H9 (cell line): Measurements from ENCODE around the gene ARHGAP31. TPM values are rescaled to one million over a fixed set of nuclear protein-coding genes. Genes with fewer than 3 reads are reported as not detected.

Experiments used
- DNase-seq: peaks from one replicate; pipeline ENCODE4 v3.0.0-alpha.2; 2017
- H2AFZ ChIP-seq: one replicate; pipeline ENCODE4 v1.6.1; 2013; ENCODE audit warnings: mild to moderate bottlenecking, low read length, control low read depth, moderate library complexity
- H2AK5ac ChIP-seq: 2 replicates; pipeline ENCODE4 v1.6.1; 2013; ENCODE audit warnings: low read length, control low read depth, mixed read lengths; ENCODE audit not compliant: insufficient read length
- H2BK120ac ChIP-seq: one replicate; pipeline ENCODE4 v1.6.1; 2013; ENCODE audit warnings: low read depth, mild to moderate bottlenecking, low read length, control low read depth, inconsistent platforms; ENCODE audit not compliant: poor library complexity, severe bottlenecking
- H2BK12ac ChIP-seq: 2 replicates; pipeline ENCODE4 v1.6.1; 2013; ENCODE audit warnings: low read length, control low read depth, mixed read lengths, low read depth; ENCODE audit not compliant: insufficient read length
- H2BK15ac ChIP-seq: 2 replicates; pipeline ENCODE4 v1.6.1; 2013; ENCODE audit warnings: low read depth, low read length, control low read depth
- H2BK20ac ChIP-seq: one replicate; pipeline ENCODE4 v1.6.1; 2013; ENCODE audit warnings: low read depth, mild to moderate bottlenecking, low read length, control low read depth, inconsistent platforms; ENCODE audit not compliant: poor library complexity, severe bottlenecking
- H2BK5ac ChIP-seq: 2 replicates; pipeline ENCODE4 v1.6.1; 2013; ENCODE audit warnings: low read length, control low read depth, mixed read lengths; ENCODE audit not compliant: insufficient read length
- H3K14ac ChIP-seq: 2 replicates; pipeline ENCODE4 v1.6.1; 2013; ENCODE audit warnings: low read length, control low read depth; ENCODE audit not compliant: insufficient read depth
- H3K18ac ChIP-seq: 2 replicates; pipeline ENCODE4 v1.6.1; 2013; ENCODE audit warnings: low read depth, mild to moderate bottlenecking, mixed read lengths, low read length, control low read depth; ENCODE audit not compliant: insufficient read length
- H3K23ac ChIP-seq: 2 replicates; pipeline ENCODE4 v1.6.1; 2013; ENCODE audit warnings: low read length, control low read depth, mixed read lengths, low read depth; ENCODE audit not compliant: insufficient read length
- H3K23me2 ChIP-seq: 2 replicates; pipeline ENCODE4 v1.6.1; 2013; ENCODE audit warnings: low read depth, mild to moderate bottlenecking, mixed read lengths, low read length, control low read depth; ENCODE audit not compliant: insufficient read length, poor library complexity, severe bottlenecking
- H3K27ac ChIP-seq: 2 replicates; pipeline ENCODE4 v1.5.1; 2013; ENCODE audit warnings: low read length, control low read depth, mixed read lengths, low read depth; ENCODE audit not compliant: insufficient read length
- H3K27me3 ChIP-seq: 2 replicates; pipeline ENCODE4 v1.6.1; 2013; ENCODE audit warnings: low read length, control low read depth, inconsistent platforms; ENCODE audit not compliant: insufficient read depth
- H3K4ac ChIP-seq: 2 replicates; pipeline ENCODE4 v1.6.1; 2013; ENCODE audit warnings: low read depth, mild to moderate bottlenecking, control low read depth, inconsistent platforms, low read length, moderate library complexity
- H3K4me1 ChIP-seq: 2 replicates; pipeline ENCODE4 v1.6.1; 2013; ENCODE audit warnings: low read length, control low read depth, inconsistent platforms; ENCODE audit not compliant: insufficient read depth
- H3K4me2 ChIP-seq: 2 replicates; pipeline ENCODE4 v1.6.1; 2013; ENCODE audit warnings: low read length, control low read depth, mixed read lengths; ENCODE audit not compliant: insufficient read length, insufficient read depth
- H3K56ac ChIP-seq: 2 replicates; pipeline ENCODE4 v1.6.1; 2013; ENCODE audit warnings: low read depth, mild to moderate bottlenecking, mixed read lengths, low read length, control low read depth; ENCODE audit not compliant: insufficient read length
- H3K79me1 ChIP-seq: 2 replicates; pipeline ENCODE4 v1.6.1; 2013; ENCODE audit warnings: low read depth, mild to moderate bottlenecking, moderate library complexity, low read length, control low read depth, inconsistent platforms; ENCODE audit not compliant: insufficient read depth, poor library complexity, severe bottlenecking
- H3K79me2 ChIP-seq: 2 replicates; pipeline ENCODE4 v1.6.1; 2013; ENCODE audit warnings: low read length, control low read depth, inconsistent platforms; ENCODE audit not compliant: insufficient read depth
- H3K9ac ChIP-seq: 2 replicates; pipeline ENCODE4 v1.6.1; 2013; ENCODE audit warnings: low read length, control low read depth, mixed read lengths; ENCODE audit not compliant: insufficient read length; ENCODE audit errors: extremely low read depth
- H3K9me3 ChIP-seq: one replicate; pipeline ENCODE4 v1.6.1; 2013; ENCODE audit warnings: low read depth, low read length, inconsistent platforms; ENCODE audit not compliant: control insufficient read depth
- H3T11ph ChIP-seq: one replicate; pipeline ENCODE4 v1.6.1; 2013; ENCODE audit warnings: mild to moderate bottlenecking, low read length, control low read depth, inconsistent platforms
- H4K20me1 ChIP-seq: one replicate; pipeline ENCODE4 v1.6.1; 2013; ENCODE audit not compliant: control insufficient read depth, insufficient read length, insufficient read depth
- H4K5ac ChIP-seq: 2 replicates; pipeline ENCODE4 v1.6.1; 2013; ENCODE audit warnings: low read depth, mild to moderate bottlenecking, mixed read lengths, low read length, control low read depth; ENCODE audit not compliant: insufficient read length
- H4K8ac ChIP-seq: replicated peaks from 2 replicates; pipeline ENCODE4 v1.6.1; 2013; ENCODE audit warnings: low read length, control low read depth, mixed read lengths, low read depth; ENCODE audit not compliant: insufficient read length
- H4K91ac ChIP-seq: 2 replicates; pipeline ENCODE4 v1.6.1; 2013; ENCODE audit warnings: low read depth, mild to moderate bottlenecking, moderate library complexity, mixed read lengths, low read length, control low read depth; ENCODE audit not compliant: insufficient read length
- H3K27ac Mint-ChIP-seq, 3 experiments: 2 replicates in 2 of 3; 3 replicates in 1 of 3; pipeline ENCODE4 v1.8.0; 2020 to 2021; ENCODE audit warnings: mixed read lengths in 3 of 3, mild to moderate bottlenecking in 1 of 3, moderate library complexity in 1 of 3
- H3K27me3 Mint-ChIP-seq: 2 replicates; pipeline ENCODE4 v1.8.0; 2021; ENCODE audit warnings: low read depth, mild to moderate bottlenecking, moderate library complexity, mixed read lengths
- H3K36me3 Mint-ChIP-seq, 3 experiments: 2 replicates in 2 of 3; 3 replicates in 1 of 3; pipeline ENCODE4 v1.8.0; 2020 to 2021; ENCODE audit warnings: low read depth in 3 of 3, mixed read lengths in 3 of 3; ENCODE audit not compliant: insufficient read depth in 1 of 3
- H3K4me1 Mint-ChIP-seq, 2 experiments: 2 replicates each; pipeline ENCODE4 v1.8.0; 2020; ENCODE audit warnings: mixed read lengths in 2 of 2
- H3K4me3 Mint-ChIP-seq, 2 experiments: 2 replicates in 1 of 2; 3 replicates in 1 of 2; pipeline ENCODE4 v1.8.0; 2020 to 2021; ENCODE audit warnings: mild to moderate bottlenecking in 2 of 2, mixed read lengths in 2 of 2, moderate library complexity in 1 of 2
- H3K9me3 Mint-ChIP-seq, 2 experiments: 2 replicates in 1 of 2; 3 replicates in 1 of 2; pipeline ENCODE4 v1.8.0; 2020; ENCODE audit warnings: mild to moderate bottlenecking in 2 of 2, mixed read lengths in 2 of 2, moderate library complexity in 1 of 2
- WGBS: extraction: QIAGEN DNeasy Blood & Tissue Kit; methylation state at CpG from one replicate; pipeline ENCODE4 v1.1.7; 2013; ENCODE audit warnings: missing lambda C conversion rate, low lambda C conversion rate, mixed read lengths; ENCODE audit not compliant: insufficient read length; ENCODE audit errors: extremely low coverage; 5-methylcytosine and 5-hydroxymethylcytosine counted together
- total RNA-seq: library from RNA; stranded (reverse); gene quantifications from 2 replicates; pipeline ENCODE4 v1.2.1, GENCODE V29; 2021
- TF ChIP-seq, protein P1 (sequence below): fragments of 200-600 bp; sonication (generic); conservative IDR thresholded peaks from 3 replicates; pipeline ENCODE4 v1.8.0; 2021; ENCODE audit warnings: antibody characterized with exemption, mild to moderate bottlenecking

ARHGAP31 gene
- total RNA-seq, 1 experiment from 2014 or later, result 2.2 TPM

DNA sequence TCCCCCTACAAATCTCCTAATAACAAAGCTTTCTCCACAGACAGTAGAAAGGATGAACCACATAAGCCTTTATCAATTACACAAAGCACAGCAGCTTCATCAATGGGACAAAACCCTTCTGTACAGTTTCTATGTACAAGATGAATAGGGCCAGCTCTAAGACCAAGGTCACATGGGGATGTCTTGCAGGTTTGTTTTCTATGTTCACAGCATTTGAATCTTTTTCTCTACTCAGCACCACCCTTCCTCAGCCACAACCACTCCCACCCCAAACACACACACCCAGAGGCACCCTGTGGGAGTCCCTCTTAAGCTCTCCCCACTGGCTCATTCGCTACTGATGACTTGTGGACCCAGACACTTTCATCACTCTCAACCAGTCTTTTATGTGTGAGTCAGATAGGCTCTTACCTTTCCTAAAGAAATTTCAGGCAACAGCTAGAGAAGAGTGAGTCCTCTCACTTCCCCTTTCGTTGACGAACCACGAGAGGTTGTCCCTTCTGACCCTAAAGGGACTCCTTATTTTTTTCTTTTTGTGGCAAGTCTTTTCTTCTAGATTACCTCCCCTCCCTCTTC is 57.9 kb downstream of the ARHGAP31 start:
- H3K4me1 Mint-ChIP-seq, result peaks cover 64% of the 10 kb centered on the region in 2 experiments
- H3K27ac ChIP-seq, result no peak overlapping the region
- no peaks in the 10 kb centered on the region for H3K23me2 ChIP-seq
- no peak overlapping the region for H3K4ac ChIP-seq
- no peak overlapping the region for H3K4me3 Mint-ChIP-seq
- no peak overlapping the region for H2BK15ac ChIP-seq
- H3K4me2 ChIP-seq, result no peak overlapping the region
- H3K27ac Mint-ChIP-seq, result peak overlapping the region in 2 of 3 experiments; percentile 27 to 89; a peak in 5 of 7 replicates
- no peaks in the 10 kb centered on the region for H4K20me1 ChIP-seq
- no CpG with 5 or more reads among the region's 4 CpGs for whole genome bisulfite sequencing
- TF ChIP-seq, protein P1, sequence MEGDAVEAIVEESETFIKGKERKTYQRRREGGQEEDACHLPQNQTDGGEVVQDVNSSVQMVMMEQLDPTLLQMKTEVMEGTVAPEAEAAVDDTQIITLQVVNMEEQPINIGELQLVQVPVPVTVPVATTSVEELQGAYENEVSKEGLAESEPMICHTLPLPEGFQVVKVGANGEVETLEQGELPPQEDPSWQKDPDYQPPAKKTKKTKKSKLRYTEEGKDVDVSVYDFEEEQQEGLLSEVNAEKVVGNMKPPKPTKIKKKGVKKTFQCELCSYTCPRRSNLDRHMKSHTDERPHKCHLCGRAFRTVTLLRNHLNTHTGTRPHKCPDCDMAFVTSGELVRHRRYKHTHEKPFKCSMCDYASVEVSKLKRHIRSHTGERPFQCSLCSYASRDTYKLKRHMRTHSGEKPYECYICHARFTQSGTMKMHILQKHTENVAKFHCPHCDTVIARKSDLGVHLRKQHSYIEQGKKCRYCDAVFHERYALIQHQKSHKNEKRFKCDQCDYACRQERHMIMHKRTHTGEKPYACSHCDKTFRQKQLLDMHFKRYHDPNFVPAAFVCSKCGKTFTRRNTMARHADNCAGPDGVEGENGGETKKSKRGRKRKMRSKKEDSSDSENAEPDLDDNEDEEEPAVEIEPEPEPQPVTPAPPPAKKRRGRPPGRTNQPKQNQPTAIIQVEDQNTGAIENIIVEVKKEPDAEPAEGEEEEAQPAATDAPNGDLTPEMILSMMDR, result no peak
- H3K36me3 Mint-ChIP-seq, result peaks cover 0 to 8% (median 4%) of the 10 kb centered on the region in 3 experiments; a peak in 3 of 7 replicates
- peak overlapping the region; percentile 41 for H2AK5ac ChIP-seq
- H3K27me3 ChIP-seq, result no peaks in the 10 kb centered on the region
- H3K9me3 Mint-ChIP-seq, result peaks cover 9 to 10% of the 10 kb centered on the region in 2 experiments
- H2BK12ac ChIP-seq, result peak overlapping the region; percentile 60
- peaks cover 20% of the 10 kb centered on the region for H3K4me1 ChIP-seq
- no peaks in the 10 kb centered on the region for H3K9me3 ChIP-seq
- H3K23ac ChIP-seq, result no peak overlapping the region
- H3K9ac ChIP-seq, result no peak overlapping the region
- no peaks in the 10 kb centered on the region for H3K27me3 Mint-ChIP-seq
- no peak overlapping the region for H3K56ac ChIP-seq
- H3K79me1 ChIP-seq, result no peaks in the 10 kb centered on the region
- H2BK120ac ChIP-seq, result no peak overlapping the region
- H4K91ac ChIP-seq, result no peak overlapping the region
- no peak overlapping the region for H2BK20ac ChIP-seq
- no peak for DNase-seq
- no peak overlapping the region for H2BK5ac ChIP-seq
- H4K5ac ChIP-seq, result no peak overlapping the region
- H3K79me2 ChIP-seq, result no peaks in the 10 kb centered on the region
- no peak overlapping the region; the same call in 1 of the 2 replicates for H3K14ac ChIP-seq
- no peak overlapping the region for H2AFZ ChIP-seq
- H4K8ac ChIP-seq, result no peak overlapping the region
- H3K18ac ChIP-seq, result no peak overlapping the region
- peak overlapping the region; percentile 54 for H3T11ph ChIP-seq
